Esophagus squamous epithelium (tissue), 5 donors: ENCODE measurements around the gene GSG1L. TPM values are rescaled to one million over a fixed set of nuclear protein-coding genes. Genes with fewer than 3 reads are reported as not detected.
"Not testable (repeated sequence)": the region's sequence is repeated elsewhere in the genome, so short reads cannot be mapped to it uniquely, and the experiment has no call there.

Experiments
- DNase-seq: peaks from one replicate; lab custom pipeline; 2025; lab: John Stamatoyannopoulos, UW
- H3K27ac ChIP-seq, 4 donors: fragments of 200-600 bp; sonication (generic); one replicate each; pipeline ENCODE4 v1.5.1; 2016 to 2019; ENCODE audit warnings: mild to moderate bottlenecking in 1 of 4
- H3K27me3 ChIP-seq, 4 donors: fragments of 200-600 bp; sonication (generic); 1 replicate in 3 of 4; 2 replicates in 1 of 4; pipeline versions ENCODE4 v1.5.1 to v1.6.0; 2017 to 2021; ENCODE audit warnings: antibody characterized with exemption in 1 of 4
- H3K36me3 ChIP-seq, 3 donors: fragments of 200-600 bp; sonication (generic); one replicate each; pipeline ENCODE4 v1.5.1; 2016 to 2019
- H3K4me1 ChIP-seq, 3 donors: fragments of 200-600 bp; sonication (generic); one replicate each; pipeline ENCODE4 v1.5.1; 2017 to 2019
- H3K4me3 ChIP-seq, 4 donors: fragments of 200-600 bp; sonication (generic); 1 replicate in 3 of 4; 2 replicates in 1 of 4; pipeline ENCODE4 v1.5.1; 2016 to 2019; ENCODE audit warnings: mild to moderate bottlenecking in 2 of 4, moderate library complexity in 1 of 4
- H3K9me3 ChIP-seq, 3 donors: fragments of 200-600 bp; sonication (generic); one replicate each; pipeline ENCODE4 v1.5.1; 2016 to 2019
- POLR2A ChIP-seq, 4 donors: fragments of 450-650 bp; IDR thresholded peaks; one replicate each; pipeline ENCODE4 v1.6.1; 2017; ENCODE audit warnings: antibody characterized with exemption in 4 of 4, mild to moderate bottlenecking in 4 of 4, moderate library complexity in 3 of 4
- WGBS, 2 donors: methylation state at CpG; one replicate each; pipeline ENCODE4 v1.1.5; 2018; 5-methylcytosine and 5-hydroxymethylcytosine counted together
- intact Hi-C: fragments of 100-400 bp; cut with DNase I; formaldehyde crosslinking; loops from one replicate; pipeline ENCODE4 v1.15.0; 2022
- total RNA-seq, 4 donors: library from RNA; depleted of rRNA; stranded (reverse); fragments of >200 nt; gene quantifications; one replicate each; pipeline ENCODE4 v1.1.0, GENCODE V29; 2016
- TF ChIP-seq, protein P1 (sequence below), 6 experiments: fragments of 450-650 bp in 4 of 6; fragments of 200-600 bp in 2 of 6; sonication (generic) in 2 of 6; IDR thresholded peaks; one replicate each; pipeline ENCODE4 v1.5.1; 2016 to 2019; ENCODE audit warnings: antibody characterized with exemption in 6 of 6, mild to moderate bottlenecking in 4 of 6, moderate library complexity in 4 of 6
- donor health status: DM: yes; HTN: yes; CAD: no.

Gene GSG1L
- total RNA-seq, 4 donors from 2014 or later, result under 0.01 to 0.21 TPM; not detected in 2

DNA sequence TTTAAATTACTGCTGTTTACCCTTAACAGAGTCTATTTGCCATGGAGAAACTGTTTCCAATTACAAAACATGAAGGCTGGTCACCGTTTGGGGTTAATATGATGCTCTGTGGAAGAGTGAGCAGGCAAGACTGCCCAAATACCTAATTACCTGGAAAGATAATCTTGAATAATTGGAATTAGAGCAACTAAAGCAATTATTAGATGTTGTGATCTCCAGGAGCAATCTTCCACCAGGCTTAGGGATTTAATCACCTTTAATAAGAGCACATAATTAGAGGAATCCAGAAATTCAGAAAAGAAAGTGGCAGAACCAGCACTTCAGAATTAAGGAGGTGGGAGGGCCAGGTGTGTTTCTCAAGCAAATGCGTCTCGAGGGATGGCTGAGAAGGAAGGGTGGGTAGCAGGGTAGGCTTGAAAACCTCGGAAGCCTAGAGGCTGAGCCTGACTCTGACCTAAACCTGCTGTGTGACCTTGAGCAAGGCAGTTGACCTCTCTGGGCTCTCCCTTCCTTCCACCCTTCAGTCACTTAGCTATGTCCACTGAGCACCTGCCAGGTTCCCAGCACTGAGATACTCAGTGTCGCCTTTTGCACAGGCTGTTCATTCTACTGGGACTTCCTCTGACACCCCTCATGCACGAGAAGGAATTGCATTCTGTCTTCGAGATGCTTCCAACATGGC lies 113.2 kb downstream of the GSG1L start:
- Histone ChIP-seq H3K36me3 (no peaks in the 10 kb centered on the region), H3K9me3 (peaks cover 0 to under 1% (median 0%) of the 10 kb centered on the region in 3 donors), H3K4me1 (no peaks in the 10 kb centered on the region), H3K4me3 (no peak overlapping the region), H3K27me3 (peaks cover 0 to 25% (median 0%) of the 10 kb centered on the region in 4 donors), H3K27ac (no peak overlapping the region)
- WGBS, 2 donors, result 73 to 82% methylated on average over 7 of the region's 7 CpGs
- TF ChIP-seq, protein P1, sequence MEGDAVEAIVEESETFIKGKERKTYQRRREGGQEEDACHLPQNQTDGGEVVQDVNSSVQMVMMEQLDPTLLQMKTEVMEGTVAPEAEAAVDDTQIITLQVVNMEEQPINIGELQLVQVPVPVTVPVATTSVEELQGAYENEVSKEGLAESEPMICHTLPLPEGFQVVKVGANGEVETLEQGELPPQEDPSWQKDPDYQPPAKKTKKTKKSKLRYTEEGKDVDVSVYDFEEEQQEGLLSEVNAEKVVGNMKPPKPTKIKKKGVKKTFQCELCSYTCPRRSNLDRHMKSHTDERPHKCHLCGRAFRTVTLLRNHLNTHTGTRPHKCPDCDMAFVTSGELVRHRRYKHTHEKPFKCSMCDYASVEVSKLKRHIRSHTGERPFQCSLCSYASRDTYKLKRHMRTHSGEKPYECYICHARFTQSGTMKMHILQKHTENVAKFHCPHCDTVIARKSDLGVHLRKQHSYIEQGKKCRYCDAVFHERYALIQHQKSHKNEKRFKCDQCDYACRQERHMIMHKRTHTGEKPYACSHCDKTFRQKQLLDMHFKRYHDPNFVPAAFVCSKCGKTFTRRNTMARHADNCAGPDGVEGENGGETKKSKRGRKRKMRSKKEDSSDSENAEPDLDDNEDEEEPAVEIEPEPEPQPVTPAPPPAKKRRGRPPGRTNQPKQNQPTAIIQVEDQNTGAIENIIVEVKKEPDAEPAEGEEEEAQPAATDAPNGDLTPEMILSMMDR (IDR thresholded peaks at IDR 0.05), result no peak
- TF ChIP-seq POLR2A (IDR thresholded peaks at IDR 0.05), result no peak
- intact Hi-C loops, result no loop called here
- no peak for DNase-seq

DNA sequence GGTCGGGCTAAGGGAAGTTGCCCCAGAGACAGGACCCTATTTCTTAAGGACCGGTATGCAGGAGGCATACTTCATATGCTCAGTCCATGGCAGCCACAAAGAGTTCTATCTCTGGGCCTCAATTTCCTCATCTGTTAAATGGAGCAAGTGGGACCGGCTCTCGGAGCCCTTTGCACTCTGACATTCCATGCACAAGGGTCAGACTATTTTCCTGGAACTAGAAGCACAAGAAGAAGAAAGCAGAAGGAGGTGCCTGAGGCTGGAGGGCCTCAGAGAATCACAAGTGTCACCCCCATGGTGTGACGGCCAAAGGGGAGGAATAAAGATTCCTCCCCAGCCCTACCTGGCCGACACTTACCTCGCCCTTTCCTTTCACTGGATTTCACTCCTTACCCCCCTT lies 115.8 kb downstream of the GSG1L start:
- H3K36me3 ChIP-seq, result no peaks in the 10 kb centered on the region
- DNase-seq, result no peak
- intact Hi-C loops, result no loop called here
- TF ChIP-seq POLR2A (IDR thresholded peaks at IDR 0.05), result no peak
- TF ChIP-seq, protein P1 (IDR thresholded peaks at IDR 0.05), result no peak
- no peaks in the 10 kb centered on the region for H3K4me1 ChIP-seq
- H3K27me3 ChIP-seq, result peaks cover 0 to 33% (median 0%) of the 10 kb centered on the region in 4 donors
- WGBS, 2 donors, result 69 to 75% methylated on average over 4 to 7 of the region's 7 CpGs
- H3K9me3 ChIP-seq, result no peaks in the 10 kb centered on the region
- H3K4me3 ChIP-seq, result no peak overlapping the region
- H3K27ac ChIP-seq, result no peak overlapping the region

DNA sequence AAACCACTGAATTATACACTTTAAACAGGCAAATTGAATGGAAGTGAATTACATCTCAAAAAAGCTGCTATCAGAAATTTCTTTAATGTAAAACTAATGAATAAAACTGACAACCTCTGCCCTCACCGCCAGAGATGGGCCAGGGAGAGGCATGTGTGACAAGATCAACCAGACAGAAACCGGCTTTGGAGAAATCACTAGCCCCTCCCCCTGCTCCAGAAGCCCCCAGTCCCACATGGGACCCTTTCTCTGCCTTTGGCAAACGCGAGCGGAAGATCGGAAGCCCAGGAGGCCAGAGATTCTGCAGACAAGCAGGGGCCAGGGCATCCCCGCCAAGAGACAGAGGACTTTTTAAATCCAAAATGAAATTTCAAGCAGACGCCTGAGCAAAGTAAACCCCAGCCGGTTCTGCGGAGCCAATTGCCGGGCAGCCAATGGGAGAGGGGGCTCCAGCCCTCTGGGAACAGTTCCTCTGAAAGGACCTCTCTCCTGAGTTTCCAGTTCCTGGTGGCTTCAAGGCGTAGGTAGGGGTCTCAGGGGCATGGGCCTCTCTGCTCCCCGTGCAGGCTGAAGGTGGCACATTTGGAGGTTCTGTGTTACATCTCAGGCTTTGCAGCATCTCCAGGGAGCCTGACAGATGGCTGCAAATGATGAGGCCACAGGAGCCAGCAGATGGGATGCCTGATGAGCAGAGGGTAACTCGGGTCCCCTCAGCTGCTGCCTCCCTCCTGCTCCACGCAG lies 118.1 kb downstream of the GSG1L start:
- Histone ChIP-seq H3K9me3 (no peaks in the 10 kb centered on the region), H3K4me1 (no peaks in the 10 kb centered on the region), H3K27ac (no peak overlapping the region), H3K4me3 (no peak overlapping the region), H3K36me3 (no peaks in the 10 kb centered on the region), H3K27me3 (peaks cover 0 to 33% (median 0%) of the 10 kb centered on the region in 4 donors)
- TF ChIP-seq POLR2A (IDR thresholded peaks at IDR 0.05), result no peak
- TF ChIP-seq, protein P1 (IDR thresholded peaks at IDR 0.05), result no peak
- 37 to 54% methylated on average over 8 to 11 of the region's 15 CpGs for WGBS, 2 donors
- DNase-seq, result no peak
- intact Hi-C loops, result no loop called here

DNA sequence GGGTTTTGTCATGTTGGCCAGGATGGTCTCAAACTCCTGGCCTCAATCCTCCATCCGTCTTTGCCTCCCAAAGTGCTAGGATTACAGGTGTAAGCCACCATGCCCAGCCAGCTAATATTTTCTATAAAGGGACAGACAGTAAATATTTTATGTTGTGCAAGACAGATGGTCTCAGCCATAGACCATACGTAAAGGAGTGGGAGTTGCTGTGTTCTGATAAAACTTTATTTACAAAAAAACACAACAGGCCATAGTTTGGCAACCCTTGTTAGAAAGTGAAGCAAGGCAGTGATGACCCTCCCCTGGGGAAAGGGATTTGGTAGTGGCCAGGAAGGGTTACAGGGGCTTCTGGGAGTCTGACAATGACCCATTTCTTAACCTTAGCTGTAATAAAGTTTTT lies 119.7 kb downstream of the GSG1L start:
- DNase-seq, result no peak
- intact Hi-C loops, result no loop called here
- WGBS, 2 donors, result 80 to 93% methylated on average over 2 of the region's 2 CpGs
- no peak for TF ChIP-seq POLR2A (IDR thresholded peaks at IDR 0.05)
- TF ChIP-seq, protein P1 (IDR thresholded peaks at IDR 0.05), result no peak
- Histone ChIP-seq H3K9me3 (no peaks in the 10 kb centered on the region), H3K4me3 (no peak overlapping the region), H3K36me3 (no peaks in the 10 kb centered on the region), H3K27me3 (peaks cover 0 to 30% (median 0%) of the 10 kb centered on the region in 4 donors), H3K4me1 (no peaks in the 10 kb centered on the region), H3K27ac (no peak overlapping the region)

DNA sequence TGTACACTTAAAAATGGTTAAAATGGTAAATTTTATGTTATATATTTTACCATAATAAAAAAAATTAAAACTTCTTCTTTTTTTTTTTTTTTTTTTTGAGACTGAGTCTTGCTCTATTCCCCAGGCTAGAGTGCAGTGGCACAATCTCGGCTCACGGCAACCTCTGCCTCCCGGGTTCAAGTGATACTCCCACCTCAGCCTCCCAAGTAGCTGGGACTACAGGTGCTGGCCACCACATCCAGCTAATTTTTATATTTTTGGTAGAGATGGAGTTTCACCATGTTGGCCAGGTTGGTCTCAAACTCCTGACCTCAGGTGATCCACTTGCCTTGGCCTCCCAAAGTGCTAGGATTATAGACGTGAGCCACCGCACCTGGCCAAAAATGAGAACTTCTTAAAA lies 121.4 kb downstream of the GSG1L start:
- H3K27ac ChIP-seq, intact Hi-C loops, H3K4me1 ChIP-seq, DNase-seq, H3K9me3 ChIP-seq, H3K4me3 ChIP-seq, H3K36me3 ChIP-seq: not testable (repeated sequence)
- peaks cover 0 to 34% (median 0%) of the 10 kb centered on the region in 4 donors for H3K27me3 ChIP-seq
- WGBS, 2 donors, result 87 to 88% methylated on average over 4 to 5 of the region's 5 CpGs
